Adipose tissue (tissue), 3 donors: ENCODE data around the gene ZFAND3. TPM values are rescaled to one million over a fixed set of nuclear protein-coding genes. Genes with fewer than 3 reads are reported as not detected.
"Not testable (repeated sequence)": the region's sequence is repeated elsewhere in the genome, so short reads cannot be mapped to it uniquely, and the experiment has no call there.

Source experiments
- H3K27ac ChIP-seq: one replicate; pipeline ENCODE4 v1.5.1; 2013; ENCODE audit warnings: low read depth, low read length
- WGBS, 3 donors: extraction: QIAGEN DNeasy Blood & Tissue Kit; methylation state at CpG; one replicate each; pipeline ENCODE4 v1.1.7; 2013; 5-methylcytosine and 5-hydroxymethylcytosine counted together
- polyA plus RNA-seq, 3 donors: library from polyadenylated mRNA; stranded (reverse); fragments of 200-250 nt; gene quantifications; one replicate each; pipeline ENCODE4 v1.2.3, GENCODE V29; 2013
- donor health status: healthy with polysubstance abuse.
- donor health status: Bipolar disorder and iron deficiency.
- donor health status: healthy.

ZFAND3 gene
- polyA plus RNA-seq, 3 donors, result 25.9 to 45.2 (median 42.1) TPM

GRCh38 chr6:37876843-37877242 is 57.3 kb downstream of the ZFAND3 start:
- 83 to 93% (median 91%) methylated on average over 4 of the region's 4 CpGs for WGBS, 3 donors

GRCh38 chr6:37877373-37878149 is 58.0 kb downstream of the ZFAND3 start:
- H3K27ac ChIP-seq, result no peak overlapping the region
- WGBS, 3 donors, result 69 to 84% (median 78%) methylated on average over 6 of the region's 6 CpGs

More at GRCh38 chr6:37876843-37877242, 57.3 kb downstream of the ZFAND3 start:
- no peak overlapping the region for H3K27ac ChIP-seq

- WGBS, 3 donors, result 77 to 88% (median 87%) methylated on average over 7 of the region's 7 CpGs
- no peak overlapping the region for H3K27ac ChIP-seq
Observed at GRCh38 chr6:37878150-37878710, 58.7 kb downstream of the ZFAND3 start.

- 72 to 95% (median 88%) methylated on average over 3 of the region's 5 CpGs for WGBS, 3 donors
- not testable (repeated sequence) for H3K27ac ChIP-seq
Observed at GRCh38 chr6:37880602-37881001, 61.1 kb downstream of the ZFAND3 start.

- no peak overlapping the region for H3K27ac ChIP-seq
- 93 to 98% (median 97%) methylated on average over 2 of the region's 2 CpGs for WGBS, 3 donors
Observed at GRCh38 chr6:37882292-37882691, 62.8 kb downstream of the ZFAND3 start.

GRCh38 chr6:37882724-37883413 is 63.3 kb downstream of the ZFAND3 start:
- no peak overlapping the region for H3K27ac ChIP-seq
- WGBS, 3 donors, result 93 to 98% (median 95%) methylated on average over 2 of the region's 2 CpGs

GRCh38 chr6:37884548-37884947 is 65.0 kb downstream of the ZFAND3 start:
- WGBS, 3 donors, result 91% methylated on average over 1 of the region's 1 CpG
- no peak overlapping the region for H3K27ac ChIP-seq

GRCh38 chr6:37889051-37889450 is 69.5 kb downstream of the ZFAND3 start:
- WGBS, 3 donors, result 37 to 71% (median 38%) methylated on average over 4 of the region's 4 CpGs

GRCh38 chr6:37889486-37889885 is 70.0 kb downstream of the ZFAND3 start:
- no peak overlapping the region for H3K27ac ChIP-seq

More at GRCh38 chr6:37889051-37889450, 69.5 kb downstream of the ZFAND3 start:
- H3K27ac ChIP-seq, result no peak overlapping the region

- H3K27ac ChIP-seq, result no peak overlapping the region
- 79 to 95% (median 95%) methylated on average over 5 of the region's 5 CpGs for WGBS, 3 donors
Observed at GRCh38 chr6:37891072-37891471, 71.5 kb downstream of the ZFAND3 start.

- 86 to 94% (median 88%) methylated on average over 3 of the region's 3 CpGs for WGBS, 3 donors
- H3K27ac ChIP-seq, result no peak overlapping the region
Observed at GRCh38 chr6:37893257-37893656, 73.7 kb downstream of the ZFAND3 start.

- H3K27ac ChIP-seq, result not testable (repeated sequence)
- WGBS, 3 donors, result 90 to 98% (median 97%) methylated on average over 9 of the region's 9 CpGs
Observed at GRCh38 chr6:37893734-37894133, 74.2 kb downstream of the ZFAND3 start.

- no peak overlapping the region for H3K27ac ChIP-seq
- 95 to 97% (median 97%) methylated on average over 5 of the region's 5 CpGs for WGBS, 3 donors
Observed at GRCh38 chr6:37894585-37894984, 75.1 kb downstream of the ZFAND3 start.

GRCh38 chr6:37897321-37897720 is 77.8 kb downstream of the ZFAND3 start:
- 89 to 96% (median 89%) methylated on average over 5 of the region's 5 CpGs for WGBS, 3 donors
- H3K27ac ChIP-seq, result no peak overlapping the region

GRCh38 chr6:37897818-37898515 is 78.4 kb downstream of the ZFAND3 start:
- WGBS, 3 donors, result 86 to 89% (median 88%) methylated on average over 4 of the region's 4 CpGs
- no peak overlapping the region for H3K27ac ChIP-seq

- 73 to 82% (median 76%) methylated on average over 9 of the region's 9 CpGs for WGBS, 3 donors
- no peak overlapping the region for H3K27ac ChIP-seq
Observed at GRCh38 chr6:37903351-37904340, 84.1 kb downstream of the ZFAND3 start.

- 92 to 95% (median 93%) methylated on average over 3 of the region's 3 CpGs for WGBS, 3 donors
Observed at GRCh38 chr6:37904590-37904989, 85.1 kb downstream of the ZFAND3 start.

GRCh38 chr6:37906121-37906520 is 86.6 kb downstream of the ZFAND3 start:
- no peak overlapping the region for H3K27ac ChIP-seq
- 89 to 92% (median 89%) methylated on average over 4 of the region's 4 CpGs for WGBS, 3 donors

More at GRCh38 chr6:37904590-37904989, 85.1 kb downstream of the ZFAND3 start:
- no peak overlapping the region for H3K27ac ChIP-seq
